ENCODE measurements around the gene TMTC1.
"Not testable (repeated sequence)": the region's sequence is repeated elsewhere in the genome, so short reads cannot be mapped to it uniquely, and the experiment has no call there.

TMTC1 gene

GRCh38 chr12:29656762-29657538 lies 126.8 kb downstream of the TMTC1 start:
- DNase-seq = no peak

- no peak for DNase-seq
These were observed 127.9 kb downstream of the TMTC1 start for GRCh38 chr12:29655861-29656260.

- DNase-seq = no peak
These were observed 130.5 kb downstream of the TMTC1 start for GRCh38 chr12:29653286-29653685.

GRCh38 chr12:29650371-29650770 lies 133.4 kb downstream of the TMTC1 start:
- DNase-seq = no peak

GRCh38 chr12:29649722-29650121 lies 134.0 kb downstream of the TMTC1 start:
- no peak for DNase-seq

- DNase-seq = no peak
These were observed 139.1 kb downstream of the TMTC1 start for GRCh38 chr12:29644536-29645162.

GRCh38 chr12:29640589-29641345 lies 143.0 kb downstream of the TMTC1 start:
- DNase-seq = no peak

GRCh38 chr12:29639893-29640495 lies 143.7 kb downstream of the TMTC1 start:
- no peak for DNase-seq

GRCh38 chr12:29638528-29638927 lies 145.2 kb downstream of the TMTC1 start:
- DNase-seq = no peak

GRCh38 chr12:29634057-29634456 lies 149.7 kb downstream of the TMTC1 start:
- DNase-seq = no peak

GRCh38 chr12:29630164-29630563 lies 153.6 kb downstream of the TMTC1 start:
- DNase-seq = not testable (repeated sequence)

GRCh38 chr12:29627221-29627620 lies 156.5 kb downstream of the TMTC1 start:
- DNase-seq = no peak

GRCh38 chr12:29625359-29625953 lies 158.3 kb downstream of the TMTC1 start:
- DNase-seq = no peak

GRCh38 chr12:29622251-29622650 lies 161.5 kb downstream of the TMTC1 start:
- no peak for DNase-seq

- no peak for DNase-seq
These were observed 163.7 kb downstream of the TMTC1 start for GRCh38 chr12:29620030-29620429.

- no peak for DNase-seq
These were observed 166.3 kb downstream of the TMTC1 start for GRCh38 chr12:29617407-29617803.

GRCh38 chr12:29616664-29617406 lies 166.9 kb downstream of the TMTC1 start:
- no peak for DNase-seq

GRCh38 chr12:29614694-29615325 lies 168.9 kb downstream of the TMTC1 start:
- no peak for DNase-seq

GRCh38 chr12:29612912-29613311 lies 170.8 kb downstream of the TMTC1 start:
- no peak for DNase-seq

GRCh38 chr12:29611906-29612305 lies 171.8 kb downstream of the TMTC1 start:
- DNase-seq = no peak

GRCh38 chr12:29610473-29611170 lies 173.1 kb downstream of the TMTC1 start:
- DNase-seq = no peak
